Progenitor cell of endocrine pancreas (in vitro differentiated cells): ENCODE results near the gene TLE5. TPM values are rescaled to one million over a fixed set of nuclear protein-coding genes. Genes with fewer than 3 reads are reported as not detected.

ENCODE experiments used
- DNase-seq: peaks from one replicate; pipeline ENCODE4 v3.0.0; 2021; ENCODE audit warnings: low spot score; ENCODE audit not compliant: unreplicated experiment
- H3K27ac Mint-ChIP-seq: 2 replicates; pipeline ENCODE4 v1.8.0; 2021; ENCODE audit warnings: mild to moderate bottlenecking, moderate library complexity, mixed read lengths
- H3K27me3 Mint-ChIP-seq: 2 replicates; pipeline ENCODE4 v1.8.0; 2021; ENCODE audit warnings: mixed read lengths
- H3K36me3 Mint-ChIP-seq: 2 replicates; pipeline ENCODE4 v1.8.0; 2022; ENCODE audit warnings: mixed read lengths; ENCODE audit not compliant: insufficient read depth
- H3K4me1 Mint-ChIP-seq: 2 replicates; pipeline ENCODE4 v1.8.0; 2021; ENCODE audit warnings: low read depth, mixed read lengths
- H3K4me3 Mint-ChIP-seq: 2 replicates; pipeline ENCODE4 v1.8.0; 2021; ENCODE audit warnings: low read depth, mild to moderate bottlenecking, moderate library complexity, mixed read lengths
- H3K9me3 Mint-ChIP-seq: 2 replicates; pipeline ENCODE4 v1.8.0; 2021; ENCODE audit warnings: low read depth, mixed read lengths
- total RNA-seq: library from RNA; stranded (reverse); gene quantifications from 2 replicates; pipeline ENCODE4 v1.2.1, GENCODE V29; 2021
- TF ChIP-seq, protein P1 (sequence below): fragments of 200-600 bp; sonication (generic); IDR thresholded peaks from one replicate; pipeline ENCODE4 v1.5.0; 2021; ENCODE audit warnings: antibody characterized with exemption, mild to moderate bottlenecking; ENCODE audit not compliant: unreplicated experiment

TLE5 gene
- total RNA-seq, 1 donor from 2014 or later: 507 TPM

DNA sequence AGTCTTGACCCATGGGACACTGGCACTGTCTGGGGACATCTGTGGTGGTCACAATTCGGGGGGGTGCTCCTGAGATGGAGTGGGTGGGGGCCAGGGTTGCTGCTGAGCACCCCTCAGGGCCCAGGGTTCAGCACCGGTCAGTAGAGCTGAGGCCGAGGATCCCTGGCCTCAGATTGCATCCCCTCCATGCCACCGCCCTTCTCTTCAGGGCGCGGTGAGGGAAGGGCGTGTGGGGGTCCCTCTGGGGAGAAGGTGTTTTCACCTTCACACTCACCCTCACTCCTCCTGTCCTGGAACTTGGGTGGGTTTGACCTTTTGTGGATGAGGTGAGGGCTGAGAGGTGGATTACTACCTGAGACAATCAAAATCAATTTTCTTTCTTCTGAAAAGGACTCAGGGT is 45.4 kb upstream of the TLE5 start:
- Mint-ChIP-seq H3K4me3 (no peak overlapping the region), H3K4me1 (peaks cover 24% of the 10 kb centered on the region), H3K27ac (peak overlapping the region; percentile 89), H3K9me3 (no peaks in the 10 kb centered on the region), H3K27me3 (no peaks in the 10 kb centered on the region), H3K36me3 (peaks cover 3% of the 10 kb centered on the region)
- DNase-seq: no peak
- TF ChIP-seq, protein P1, sequence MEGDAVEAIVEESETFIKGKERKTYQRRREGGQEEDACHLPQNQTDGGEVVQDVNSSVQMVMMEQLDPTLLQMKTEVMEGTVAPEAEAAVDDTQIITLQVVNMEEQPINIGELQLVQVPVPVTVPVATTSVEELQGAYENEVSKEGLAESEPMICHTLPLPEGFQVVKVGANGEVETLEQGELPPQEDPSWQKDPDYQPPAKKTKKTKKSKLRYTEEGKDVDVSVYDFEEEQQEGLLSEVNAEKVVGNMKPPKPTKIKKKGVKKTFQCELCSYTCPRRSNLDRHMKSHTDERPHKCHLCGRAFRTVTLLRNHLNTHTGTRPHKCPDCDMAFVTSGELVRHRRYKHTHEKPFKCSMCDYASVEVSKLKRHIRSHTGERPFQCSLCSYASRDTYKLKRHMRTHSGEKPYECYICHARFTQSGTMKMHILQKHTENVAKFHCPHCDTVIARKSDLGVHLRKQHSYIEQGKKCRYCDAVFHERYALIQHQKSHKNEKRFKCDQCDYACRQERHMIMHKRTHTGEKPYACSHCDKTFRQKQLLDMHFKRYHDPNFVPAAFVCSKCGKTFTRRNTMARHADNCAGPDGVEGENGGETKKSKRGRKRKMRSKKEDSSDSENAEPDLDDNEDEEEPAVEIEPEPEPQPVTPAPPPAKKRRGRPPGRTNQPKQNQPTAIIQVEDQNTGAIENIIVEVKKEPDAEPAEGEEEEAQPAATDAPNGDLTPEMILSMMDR: no peak

GRCh38 chr19:3106509-3107141 is 44.3 kb upstream of the TLE5 start:
- no peaks in the 10 kb centered on the region for H3K36me3 Mint-ChIP-seq
- peaks cover 24% of the 10 kb centered on the region for H3K4me1 Mint-ChIP-seq
- H3K27me3 Mint-ChIP-seq: no peaks in the 10 kb centered on the region
- TF ChIP-seq, protein P1: no peak
- DNase-seq: no peak
- H3K9me3 Mint-ChIP-seq: no peaks in the 10 kb centered on the region
- H3K27ac Mint-ChIP-seq: no peak overlapping the region
- H3K4me3 Mint-ChIP-seq: no peak overlapping the region

DNA sequence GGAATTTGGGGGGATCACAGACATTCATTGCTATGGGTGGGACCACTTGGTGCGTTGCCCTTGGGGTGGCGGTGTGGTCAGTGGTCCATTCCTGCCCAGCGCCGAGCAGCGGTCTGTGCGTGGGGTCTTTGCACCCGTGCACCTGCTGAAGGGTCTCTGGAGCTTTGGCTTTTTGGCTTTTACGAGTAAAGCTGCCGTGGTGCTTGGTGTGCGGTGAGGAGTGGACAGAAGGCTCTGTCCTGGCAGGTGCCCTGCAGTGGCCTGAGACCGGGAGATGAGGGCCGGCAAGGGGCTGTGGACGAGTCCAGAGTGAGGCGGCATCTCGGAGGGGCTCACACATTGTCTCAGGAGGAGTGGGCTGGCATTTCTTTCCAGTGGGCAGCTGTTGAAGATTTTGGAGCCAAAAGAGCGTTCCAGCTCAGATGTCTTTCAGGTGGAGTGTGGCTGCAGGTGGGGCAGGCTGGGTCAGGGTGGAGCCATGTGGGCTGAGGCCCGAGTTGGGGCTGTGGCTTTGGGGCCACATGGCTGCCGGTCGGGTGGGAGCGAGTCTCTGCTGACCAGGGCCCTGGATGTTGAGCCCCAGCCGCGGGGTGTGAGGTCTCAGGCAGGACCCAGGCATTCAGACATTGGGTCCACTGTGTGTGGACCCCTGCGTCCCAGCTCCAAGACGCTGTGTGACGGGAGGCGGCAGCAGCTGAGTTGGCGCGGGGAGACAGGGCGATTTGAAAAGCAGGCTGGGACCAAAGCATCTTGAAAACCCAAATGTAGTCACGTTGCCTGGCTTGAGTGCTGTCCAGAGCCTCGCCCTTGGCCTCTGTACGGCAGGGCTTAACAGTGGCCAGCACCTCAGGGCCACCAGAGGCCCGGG is 43.6 kb upstream of the TLE5 start:
- DNase-seq: no peak
- Mint-ChIP-seq H3K36me3 (no peaks in the 10 kb centered on the region), H3K4me1 (peaks cover 26% of the 10 kb centered on the region), H3K9me3 (no peaks in the 10 kb centered on the region), H3K27ac (peak overlapping the region; percentile 41), H3K27me3 (no peaks in the 10 kb centered on the region), H3K4me3 (no peak overlapping the region)
- TF ChIP-seq, protein P1: no peak

- Mint-ChIP-seq H3K27ac (no peak overlapping the region), H3K4me3 (no peak overlapping the region)
- DNase-seq: no peak
These were observed 42.4 kb upstream of the TLE5 start for GRCh38 chr19:3104708-3104983.

More at GRCh38 chr19:3104708-3104983, 42.4 kb upstream of the TLE5 start:
- TF ChIP-seq, protein P1: no peak
- peaks cover 26% of the 10 kb centered on the region for H3K4me1 Mint-ChIP-seq
- H3K36me3 Mint-ChIP-seq: no peaks in the 10 kb centered on the region
- no peaks in the 10 kb centered on the region for H3K9me3 Mint-ChIP-seq
- H3K27me3 Mint-ChIP-seq: no peaks in the 10 kb centered on the region
